Measurements from ENCODE around the gene RAD51B. TPM values are rescaled to one million over a fixed set of nuclear protein-coding genes. Genes with fewer than 3 reads are reported as not detected.
A peak's percentile ranks its signal among the peaks of the same experiment; 100 is the strongest.

The RAD51B gene
- total and polyA plus RNA-seq, 9 of the 15 experiments (the other 6 are each of a cell fraction or from before 2014, with no cell fraction given), result 8.5 to 17.3 (median 11.3) TPM

DNA sequence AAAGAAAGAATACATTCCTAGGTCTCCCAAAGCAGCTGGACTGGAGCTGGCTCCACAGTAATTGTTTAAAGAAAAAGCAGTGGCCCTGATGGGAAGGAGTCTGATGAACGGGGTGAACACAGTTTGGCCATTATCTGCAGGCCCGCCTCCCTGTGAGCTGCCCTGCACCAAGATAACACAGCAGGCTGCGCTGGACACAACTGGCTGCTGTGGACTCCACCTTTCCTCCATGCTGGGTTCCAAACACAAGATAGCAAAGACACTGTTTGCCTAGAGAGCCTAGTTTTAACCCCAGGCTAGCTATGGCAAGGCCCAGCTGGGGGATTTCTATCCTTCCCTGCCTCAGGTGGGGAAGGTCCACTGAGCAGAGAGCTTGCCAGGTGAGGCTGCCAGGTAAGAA lies 938.7 kb downstream of the RAD51B start (continued):
- TF ChIP-seq, protein P1, sequence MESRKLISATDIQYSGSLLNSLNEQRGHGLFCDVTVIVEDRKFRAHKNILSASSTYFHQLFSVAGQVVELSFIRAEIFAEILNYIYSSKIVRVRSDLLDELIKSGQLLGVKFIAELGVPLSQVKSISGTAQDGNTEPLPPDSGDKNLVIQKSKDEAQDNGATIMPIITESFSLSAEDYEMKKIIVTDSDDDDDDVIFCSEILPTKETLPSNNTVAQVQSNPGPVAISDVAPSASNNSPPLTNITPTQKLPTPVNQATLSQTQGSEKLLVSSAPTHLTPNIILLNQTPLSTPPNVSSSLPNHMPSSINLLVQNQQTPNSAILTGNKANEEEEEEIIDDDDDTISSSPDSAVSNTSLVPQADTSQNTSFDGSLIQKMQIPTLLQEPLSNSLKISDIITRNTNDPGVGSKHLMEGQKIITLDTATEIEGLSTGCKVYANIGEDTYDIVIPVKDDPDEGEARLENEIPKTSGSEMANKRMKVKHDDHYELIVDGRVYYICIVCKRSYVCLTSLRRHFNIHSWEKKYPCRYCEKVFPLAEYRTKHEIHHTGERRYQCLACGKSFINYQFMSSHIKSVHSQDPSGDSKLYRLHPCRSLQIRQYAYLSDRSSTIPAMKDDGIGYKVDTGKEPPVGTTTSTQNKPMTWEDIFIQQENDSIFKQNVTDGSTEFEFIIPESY (CRISPR knock-in tag; IDR thresholded peaks at IDR 0.05), result no peak
- TF ChIP-seq ZC3H4 (CRISPR knock-in tag; IDR thresholded peaks at IDR 0.05; ENCODE audit: borderline replicate concordance), result no peak
- TF ChIP-seq SIRT6 (IDR thresholded peaks at IDR 0.05; ENCODE audit: low read depth, low read length), result no peak
- TF ChIP-seq ARID2 (IDR thresholded peaks at IDR 0.05), result no peak
- TF ChIP-seq TEAD2 (tag; IDR thresholded peaks at IDR 0.05), result no peak
- no peak for TF ChIP-seq VEZF1 (CRISPR knock-in tag; IDR thresholded peaks at IDR 0.05)
- TF ChIP-seq XRCC4 (IDR thresholded peaks at IDR 0.05; ENCODE audit: extremely low read depth, insufficient read depth, insufficient read length), result no peak
- TF ChIP-seq, protein P2, sequence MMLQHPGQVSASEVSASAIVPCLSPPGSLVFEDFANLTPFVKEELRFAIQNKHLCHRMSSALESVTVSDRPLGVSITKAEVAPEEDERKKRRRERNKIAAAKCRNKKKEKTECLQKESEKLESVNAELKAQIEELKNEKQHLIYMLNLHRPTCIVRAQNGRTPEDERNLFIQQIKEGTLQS (IDR thresholded peaks at IDR 0.05), result no peak
- TF ChIP-seq, protein P2 (CRISPR knock-in tag; conservative IDR thresholded peaks at IDR 0.05), result no peak
- TF ChIP-seq POLR3A (IDR thresholded peaks at IDR 0.05; ENCODE audit: borderline replicate concordance, extremely low read depth, insufficient read depth, insufficient read length), result no peak
- TF ChIP-seq ETV6 (IDR thresholded peaks at IDR 0.05; ENCODE audit: borderline replicate concordance in 1 of 2, low read depth in 2 of 2, low read length in 1 of 2), result no peak
- no peak for TF ChIP-seq ETV6 (CRISPR knock-in tag; IDR thresholded peaks at IDR 0.05; ENCODE audit: borderline replicate concordance)
- TF ChIP-seq PKNOX1 (IDR thresholded peaks at IDR 0.05), result peak; percentile 44; the same call in 1 of the 2 replicates
- no peak for TF ChIP-seq HDAC1 (IDR thresholded peaks at IDR 0.05)
- no peak for TF ChIP-seq ZNF586 (CRISPR knock-in tag; conservative IDR thresholded peaks at IDR 0.05)
- TF ChIP-seq RBM17 (IDR thresholded peaks at IDR 0.05; ENCODE audit: borderline replicate concordance, low read depth, low read length), result no peak
- no peak for TF ChIP-seq ESRRB (CRISPR knock-in tag; IDR thresholded peaks at IDR 0.05; ENCODE audit: borderline replicate concordance)
- TF ChIP-seq HMG20A (CRISPR knock-in tag; conservative IDR thresholded peaks at IDR 0.05), result no peak
- TF ChIP-seq TAF1 (IDR thresholded peaks at IDR 0.05; ENCODE audit: control insufficient read depth, extremely low read depth, insufficient read depth, low read length, severe bottlenecking), result no peak
- no peak for TF ChIP-seq SMC3 (conservative IDR thresholded peaks at IDR 0.05; ENCODE audit: insufficient read depth, low read depth, low read length)
- no peak for TF ChIP-seq KAT8 (IDR thresholded peaks at IDR 0.05; ENCODE audit: low read depth)
- no peak for TF ChIP-seq HNRNPUL1 (IDR thresholded peaks at IDR 0.05; ENCODE audit: low read length)
- TF ChIP-seq, protein P3, sequence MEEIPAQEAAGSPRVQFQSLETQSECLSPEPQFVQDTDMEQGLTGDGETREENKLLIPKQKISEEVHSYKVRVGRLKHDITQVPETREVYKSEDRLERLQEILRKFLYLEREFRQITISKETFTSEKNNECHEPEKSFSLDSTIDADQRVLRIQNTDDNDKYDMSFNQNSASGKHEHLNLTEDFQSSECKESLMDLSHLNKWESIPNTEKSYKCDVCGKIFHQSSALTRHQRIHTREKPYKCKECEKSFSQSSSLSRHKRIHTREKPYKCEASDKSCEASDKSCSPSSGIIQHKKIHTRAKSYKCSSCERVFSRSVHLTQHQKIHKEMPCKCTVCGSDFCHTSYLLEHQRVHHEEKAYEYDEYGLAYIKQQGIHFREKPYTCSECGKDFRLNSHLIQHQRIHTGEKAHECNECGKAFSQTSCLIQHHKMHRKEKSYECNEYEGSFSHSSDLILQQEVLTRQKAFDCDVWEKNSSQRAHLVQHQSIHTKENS (CRISPR knock-in tag; IDR thresholded peaks at IDR 0.05), result no peak

Data from K562 (cell line).